ENCODE data around the gene DCST1.

DCST1 gene

GRCh38 chr1:155086856-155087535 is 53.4 kb downstream of the DCST1 start:
- Mint-ChIP-seq H3K9me3 (no peaks in the 10 kb centered on the region), H3K27me3 (peaks cover 14% of the 10 kb centered on the region), H3K4me3 (no peak overlapping the region), H3K4me1 (peaks cover 41% of the 10 kb centered on the region), H3K36me3 (no peaks in the 10 kb centered on the region), H3K27ac (no peak overlapping the region)

GRCh38 chr1:155091071-155092051 is 57.7 kb downstream of the DCST1 start:
- no peaks in the 10 kb centered on the region for H3K9me3 Mint-ChIP-seq
- no peak overlapping the region for H3K4me3 Mint-ChIP-seq
- peaks cover 2% of the 10 kb centered on the region for H3K27me3 Mint-ChIP-seq
- H3K36me3 Mint-ChIP-seq = no peaks in the 10 kb centered on the region
- H3K27ac Mint-ChIP-seq = peak overlapping the region; percentile 30
- H3K4me1 Mint-ChIP-seq = peaks cover 12% of the 10 kb centered on the region

GRCh38 chr1:155092131-155092530 is 58.5 kb downstream of the DCST1 start:
- H3K9me3 Mint-ChIP-seq = no peaks in the 10 kb centered on the region
- H3K36me3 Mint-ChIP-seq = no peaks in the 10 kb centered on the region
- H3K27ac Mint-ChIP-seq = no peak overlapping the region
- H3K27me3 Mint-ChIP-seq = peaks cover 2% of the 10 kb centered on the region
- H3K4me1 Mint-ChIP-seq = peaks cover 11% of the 10 kb centered on the region
- no peak overlapping the region for H3K4me3 Mint-ChIP-seq

GRCh38 chr1:155092641-155093040 is 59.0 kb downstream of the DCST1 start:
- Mint-ChIP-seq H3K27ac (no peak overlapping the region), H3K4me1 (peaks cover 7% of the 10 kb centered on the region), H3K36me3 (no peaks in the 10 kb centered on the region), H3K4me3 (no peak overlapping the region), H3K27me3 (peaks cover 2% of the 10 kb centered on the region), H3K9me3 (no peaks in the 10 kb centered on the region)

GRCh38 chr1:155093911-155094621 is 60.4 kb downstream of the DCST1 start:
- no peaks in the 10 kb centered on the region for H3K9me3 Mint-ChIP-seq
- H3K27ac Mint-ChIP-seq = no peak overlapping the region
- H3K27me3 Mint-ChIP-seq = peaks cover 2% of the 10 kb centered on the region
- H3K36me3 Mint-ChIP-seq = no peaks in the 10 kb centered on the region
- H3K4me3 Mint-ChIP-seq = no peak overlapping the region
- H3K4me1 Mint-ChIP-seq = peaks cover 7% of the 10 kb centered on the region

GRCh38 chr1:155094622-155094948 is 61.0 kb downstream of the DCST1 start:
- Mint-ChIP-seq H3K4me3 (no peak overlapping the region), H3K36me3 (no peaks in the 10 kb centered on the region), H3K27me3 (peaks cover 2% of the 10 kb centered on the region), H3K4me1 (peaks cover 7% of the 10 kb centered on the region), H3K27ac (no peak overlapping the region), H3K9me3 (no peaks in the 10 kb centered on the region)

- Mint-ChIP-seq H3K27ac (no peak overlapping the region), H3K4me1 (no peaks in the 10 kb centered on the region), H3K36me3 (no peaks in the 10 kb centered on the region), H3K4me3 (no peak overlapping the region), H3K9me3 (no peaks in the 10 kb centered on the region), H3K27me3 (peaks cover 2% of the 10 kb centered on the region)
Measured at GRCh38 chr1:155099331-155099730, 65.7 kb downstream of the DCST1 start.
